Measurements from ENCODE around the gene UBE2C. TPM values are rescaled to one million over a fixed set of nuclear protein-coding genes. Genes with fewer than 3 reads are reported as not detected.

The UBE2C gene
- total RNA-seq, 1 experiment from 2014 or later: 268 TPM

DNA sequence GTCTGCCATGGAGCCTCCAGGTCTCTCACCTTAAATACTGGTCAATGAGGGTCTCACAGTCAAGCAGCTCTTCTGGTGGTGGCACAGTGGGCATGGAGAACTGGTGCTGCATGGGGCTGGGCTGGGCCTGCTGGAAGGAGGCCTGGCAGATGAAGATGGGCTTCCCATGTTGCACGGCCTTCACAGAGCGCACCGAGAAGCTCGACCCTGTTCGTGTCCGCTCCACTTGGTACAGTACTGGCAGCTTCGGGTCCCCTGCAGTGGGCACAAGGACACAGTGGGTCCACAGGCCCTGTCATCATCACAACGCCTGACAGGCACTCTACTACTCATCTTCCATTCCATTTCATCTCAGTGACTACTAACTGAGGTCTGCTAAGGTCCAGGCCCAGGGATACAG, 36.0 kb downstream of the UBE2C start:
- WGBS (ENCODE audit: extremely low coverage, insufficient read length, low lambda C conversion rate): no CpG with 5 or more reads among the region's 8 CpGs
- H3K36me3 Mint-ChIP-seq (ENCODE audit: insufficient read depth in 1 of 3, low read depth in 3 of 3): peaks cover 8 to 48% (median 46%) of the 10 kb centered on the region in 3 experiments
- no peaks in the 10 kb centered on the region for H3K9me3 ChIP-seq (ENCODE audit: control insufficient read depth, low read depth, low read length)
- no peaks in the 10 kb centered on the region for H3K27me3 Mint-ChIP-seq (ENCODE audit: low read depth)
- H3K4me1 ChIP-seq (ENCODE audit: insufficient read depth, low read length): 0 out of 2 replicates have a peak, but pooled peaks cover 3% of the 10 kb centered on the region
- no peak overlapping the region for H2BK5ac ChIP-seq (ENCODE audit: insufficient read length, low read length)
- peaks cover 15 to 16% of the 10 kb centered on the region in 2 experiments for H3K4me1 Mint-ChIP-seq
- H4K20me1 ChIP-seq (ENCODE audit: control insufficient read depth, insufficient read depth, insufficient read length): no peaks in the 10 kb centered on the region
- no peak overlapping the region for H3K27ac ChIP-seq (ENCODE audit: insufficient read length, low read depth, low read length)
- H3K4me2 ChIP-seq (ENCODE audit: insufficient read depth, insufficient read length, low read length): no peak overlapping the region
- H3K27me3 ChIP-seq (ENCODE audit: insufficient read depth, low read length): no peaks in the 10 kb centered on the region
- no peak overlapping the region for H3K23ac ChIP-seq (ENCODE audit: insufficient read length, low read depth, low read length)
- H3K56ac ChIP-seq (ENCODE audit: insufficient read length, low read depth, low read length): no peak overlapping the region
- no peak overlapping the region for H2BK15ac ChIP-seq (ENCODE audit: low read depth, low read length)
- H3K14ac ChIP-seq (ENCODE audit: insufficient read depth, low read length): no peak overlapping the region
- H3T11ph ChIP-seq (ENCODE audit: low read length): no peak overlapping the region
- no peak overlapping the region for H3K4ac ChIP-seq (ENCODE audit: low read depth, low read length)
- no peak overlapping the region for H2BK20ac ChIP-seq (ENCODE audit: low read depth, low read length, poor library complexity, severe bottlenecking)
- TF ChIP-seq CTCF (conservative IDR thresholded peaks at IDR 0.05): no peak
- no peak overlapping the region for H4K91ac ChIP-seq (ENCODE audit: insufficient read length, low read depth, low read length)
- H3K27ac Mint-ChIP-seq: peak overlapping the region in 2 of 3 experiments; percentile 75 to 77; a peak in 3 of 7 replicates
- H4K8ac ChIP-seq (replicated peaks; ENCODE audit: insufficient read length, low read depth, low read length): no peak overlapping the region
- no peaks in the 10 kb centered on the region for H3K79me1 ChIP-seq (ENCODE audit: insufficient read depth, low read depth, low read length, poor library complexity, severe bottlenecking)
- H2BK12ac ChIP-seq (ENCODE audit: insufficient read length, low read depth, low read length): no peak overlapping the region
- H3K9ac ChIP-seq (ENCODE audit: extremely low read depth, insufficient read length, low read length): no peak overlapping the region
- no peak overlapping the region for H3K18ac ChIP-seq (ENCODE audit: insufficient read length, low read depth, low read length)
- no peak overlapping the region for H4K5ac ChIP-seq (ENCODE audit: insufficient read length, low read depth, low read length)
- H3K9me3 Mint-ChIP-seq: no peaks in the 10 kb centered on the region
- no peak for DNase-seq
- no peak overlapping the region for H2BK120ac ChIP-seq (ENCODE audit: low read depth, low read length, poor library complexity, severe bottlenecking)
- no peak overlapping the region for H2AFZ ChIP-seq (ENCODE audit: low read length)
- no peaks in the 10 kb centered on the region for H3K79me2 ChIP-seq (ENCODE audit: insufficient read depth, low read length)
- H2AK5ac ChIP-seq (ENCODE audit: insufficient read length, low read length): no peak overlapping the region
- no peaks in the 10 kb centered on the region for H3K23me2 ChIP-seq (ENCODE audit: insufficient read length, low read depth, low read length, poor library complexity, severe bottlenecking)
- H3K4me3 Mint-ChIP-seq: no peak overlapping the region
